ENCODE data around the gene SYNE4.
"Not testable (repeated sequence)": the region's sequence is repeated elsewhere in the genome, so short reads cannot be mapped to it uniquely, and the experiment has no call there.

The SYNE4 gene

DNA sequence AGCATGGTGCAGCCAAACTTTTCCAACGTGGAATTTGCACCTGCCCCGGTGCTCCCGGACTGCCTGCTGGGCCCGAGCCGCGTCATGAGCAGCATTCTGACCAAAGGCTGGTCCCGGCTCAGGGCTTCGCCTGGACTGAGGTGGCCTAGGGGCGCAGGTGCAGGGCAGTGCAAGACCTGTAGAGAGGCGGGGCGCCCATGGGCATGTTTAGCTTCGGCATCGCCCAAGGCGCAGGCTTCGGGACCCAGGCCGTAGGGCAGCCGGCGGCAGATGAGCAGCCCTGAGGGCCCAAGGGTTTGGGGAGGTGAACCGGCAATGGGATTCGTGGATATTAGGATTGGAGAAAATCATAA lies 48.7 kb downstream of the SYNE4 start:
- TF ChIP-seq, protein P1, sequence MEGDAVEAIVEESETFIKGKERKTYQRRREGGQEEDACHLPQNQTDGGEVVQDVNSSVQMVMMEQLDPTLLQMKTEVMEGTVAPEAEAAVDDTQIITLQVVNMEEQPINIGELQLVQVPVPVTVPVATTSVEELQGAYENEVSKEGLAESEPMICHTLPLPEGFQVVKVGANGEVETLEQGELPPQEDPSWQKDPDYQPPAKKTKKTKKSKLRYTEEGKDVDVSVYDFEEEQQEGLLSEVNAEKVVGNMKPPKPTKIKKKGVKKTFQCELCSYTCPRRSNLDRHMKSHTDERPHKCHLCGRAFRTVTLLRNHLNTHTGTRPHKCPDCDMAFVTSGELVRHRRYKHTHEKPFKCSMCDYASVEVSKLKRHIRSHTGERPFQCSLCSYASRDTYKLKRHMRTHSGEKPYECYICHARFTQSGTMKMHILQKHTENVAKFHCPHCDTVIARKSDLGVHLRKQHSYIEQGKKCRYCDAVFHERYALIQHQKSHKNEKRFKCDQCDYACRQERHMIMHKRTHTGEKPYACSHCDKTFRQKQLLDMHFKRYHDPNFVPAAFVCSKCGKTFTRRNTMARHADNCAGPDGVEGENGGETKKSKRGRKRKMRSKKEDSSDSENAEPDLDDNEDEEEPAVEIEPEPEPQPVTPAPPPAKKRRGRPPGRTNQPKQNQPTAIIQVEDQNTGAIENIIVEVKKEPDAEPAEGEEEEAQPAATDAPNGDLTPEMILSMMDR (conservative IDR thresholded peaks at IDR 0.05; ENCODE audit: low read depth, low read length), result no peak
- H3K4me3 ChIP-seq (ENCODE audit: low read depth, low read length), result no peak overlapping the region
- DNase-seq (ENCODE audit: low read depth), result no peak

DNA sequence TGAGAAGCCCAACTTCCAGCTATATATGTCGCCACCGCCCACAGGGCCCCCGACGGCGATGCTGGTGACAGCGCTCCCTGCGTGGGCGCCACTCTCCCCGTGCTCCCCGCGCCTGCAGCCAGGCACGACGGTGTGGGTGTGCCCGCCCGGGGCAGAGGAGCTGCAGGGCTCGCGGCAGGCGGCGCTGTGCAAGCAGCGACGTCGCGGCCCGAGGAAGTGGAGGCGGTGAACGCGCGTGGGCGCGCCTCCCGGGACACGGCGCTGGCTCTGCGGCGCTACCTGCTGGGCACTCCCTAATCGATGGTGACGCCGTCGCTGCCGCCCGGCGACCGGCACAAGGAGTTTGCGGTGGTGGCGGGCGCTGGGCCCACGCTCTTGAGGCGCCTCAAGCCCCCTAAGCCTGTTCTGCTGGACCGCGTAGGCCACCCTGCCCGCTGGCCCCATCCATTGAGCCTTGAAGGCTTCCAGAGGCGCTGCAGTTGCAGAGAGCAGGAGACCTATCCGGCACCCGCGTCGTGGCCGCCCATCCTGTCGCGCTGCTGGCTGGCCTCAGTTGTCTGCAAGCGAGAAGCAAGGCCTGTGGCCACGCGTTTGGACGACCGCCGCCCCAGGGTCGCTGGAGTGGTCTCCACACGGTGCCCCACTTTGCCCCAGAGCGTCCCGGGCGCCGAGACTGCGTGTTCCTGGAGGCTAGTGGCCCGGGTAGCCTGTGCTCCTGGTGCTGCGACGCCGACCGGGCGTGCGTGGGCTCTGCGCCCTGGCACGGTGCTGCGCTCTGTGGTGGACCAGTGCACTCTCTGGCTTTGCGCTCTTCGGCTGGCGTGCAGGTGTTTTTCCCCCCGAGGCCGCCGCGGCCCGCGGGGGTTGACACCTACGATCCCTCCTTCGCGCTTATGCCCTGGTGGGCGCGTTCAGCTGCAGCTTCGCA lies 49.3 kb downstream of the SYNE4 start:
- TF ChIP-seq, protein P1 (conservative IDR thresholded peaks at IDR 0.05; ENCODE audit: low read depth, low read length), result peak; percentile 30
- no peak for DNase-seq (ENCODE audit: low read depth)
- H3K4me3 ChIP-seq (ENCODE audit: low read depth, low read length), result no peak overlapping the region

- TF ChIP-seq, protein P1 (conservative IDR thresholded peaks at IDR 0.05; ENCODE audit: low read depth, low read length), result no peak
- no peak overlapping the region for H3K4me3 ChIP-seq (ENCODE audit: low read depth, low read length)
- DNase-seq (ENCODE audit: low read depth), result no peak
Measured at GRCh38 chr19:35958660-35959039, 50.0 kb downstream of the SYNE4 start.

DNA sequence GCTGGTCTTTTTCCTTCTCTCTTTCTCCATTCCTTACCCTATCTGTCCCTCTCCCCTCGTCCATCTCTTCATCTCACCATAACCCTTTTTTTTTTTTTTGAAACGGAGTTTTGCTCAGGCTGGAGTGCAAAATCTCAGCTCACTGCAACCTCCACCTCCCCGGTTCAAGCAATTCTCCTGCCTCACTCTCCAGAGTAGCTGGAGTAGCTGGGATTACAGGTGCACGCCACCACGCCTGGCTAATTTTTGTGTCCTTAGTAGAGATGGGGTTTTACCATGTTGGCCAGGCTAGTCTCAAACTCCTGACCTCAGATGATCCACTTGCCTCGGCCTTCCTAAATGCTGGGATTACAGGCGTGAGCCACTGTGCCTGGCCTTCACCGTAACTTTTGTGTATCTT lies 51.2 kb downstream of the SYNE4 start:
- H3K4me3 ChIP-seq (ENCODE audit: low read depth, low read length); DNase-seq (ENCODE audit: low read depth): not testable (repeated sequence)

GRCh38 chr19:35955881-35956634 lies 52.6 kb downstream of the SYNE4 start:
- DNase-seq (ENCODE audit: low read depth), result no peak
- TF ChIP-seq, protein P1 (conservative IDR thresholded peaks at IDR 0.05; ENCODE audit: low read depth, low read length), result no peak
- no peak overlapping the region for H3K4me3 ChIP-seq (ENCODE audit: low read depth, low read length)

All from choroid plexus epithelial cell (primary cell).